HG03039 (cell line): ENCODE data around the gene PTPRG.
"Not testable (repeated sequence)": the region's sequence is repeated elsewhere in the genome, so short reads cannot be mapped to it uniquely, and the experiment has no call there.

Experiments
- ATAC-seq: cut with Tn5 transposase; IDR thresholded peaks from one replicate; pipeline ENCODE4 v1.9.1; 2021; ENCODE audit warnings: mild to moderate bottlenecking, moderate library complexity; ENCODE audit not compliant: unreplicated experiment

Gene PTPRG

GRCh38 chr3:61561374-61562041 lies at the start of gene PTPRG:
Gene PTPRG, plus strand, starts transcription at chr3:61561571. Its CDS starts 717 bp downstream, at chr3:61562288.
- ATAC-seq, result no peak

DNA sequence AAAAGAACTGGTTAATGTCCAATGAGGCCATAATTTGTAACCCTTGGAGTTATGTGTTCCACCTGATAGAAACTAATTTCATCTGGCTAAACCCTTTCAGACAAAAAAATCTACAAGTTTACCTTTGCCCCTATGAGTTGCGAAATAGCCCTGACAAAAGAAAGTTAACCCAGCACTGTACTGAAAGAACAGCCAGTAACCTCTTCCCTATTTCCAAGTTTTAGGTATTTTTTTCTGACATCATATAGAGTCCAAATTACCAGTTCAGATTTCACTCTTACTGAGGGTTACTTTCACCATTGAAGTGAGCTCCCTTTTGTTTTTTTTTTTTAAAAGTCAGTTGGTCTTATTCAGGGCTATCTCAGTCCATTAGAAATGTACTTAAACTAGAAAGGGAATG lies 42.8 kb upstream of the PTPRG start:
- ATAC-seq, result no peak

DNA sequence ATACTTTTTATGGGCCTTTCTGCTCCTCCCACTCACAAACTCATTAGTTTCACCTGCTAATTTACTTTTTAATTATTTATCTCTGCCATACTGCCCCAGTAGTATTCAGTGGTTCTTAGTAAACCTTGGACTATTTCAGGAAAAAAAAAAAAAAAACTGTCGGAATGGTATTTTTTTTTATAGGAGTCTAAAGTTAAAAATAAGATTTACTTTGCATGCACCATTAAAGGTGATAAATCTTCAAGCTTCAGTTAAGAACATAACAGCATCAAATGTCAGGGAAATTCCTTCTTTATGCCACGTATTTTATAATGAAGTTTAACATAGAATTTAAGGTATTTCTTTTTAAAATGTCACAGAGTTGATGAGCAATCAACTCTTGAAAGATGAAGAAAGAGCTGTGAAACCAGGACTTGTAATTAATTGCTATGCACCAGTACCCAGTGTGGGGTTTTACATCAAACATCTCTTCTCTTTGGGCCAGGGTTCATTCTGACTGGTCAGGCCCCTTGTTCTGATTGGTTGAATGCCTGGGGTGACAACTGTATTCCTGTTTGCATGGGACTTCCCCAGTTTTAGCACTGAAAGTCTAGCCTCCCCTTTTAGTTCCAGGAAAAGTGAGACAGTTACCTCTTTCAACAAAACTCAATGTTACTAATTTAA lies 40.3 kb upstream of the PTPRG start:
- ATAC-seq, result peak; percentile 90

DNA sequence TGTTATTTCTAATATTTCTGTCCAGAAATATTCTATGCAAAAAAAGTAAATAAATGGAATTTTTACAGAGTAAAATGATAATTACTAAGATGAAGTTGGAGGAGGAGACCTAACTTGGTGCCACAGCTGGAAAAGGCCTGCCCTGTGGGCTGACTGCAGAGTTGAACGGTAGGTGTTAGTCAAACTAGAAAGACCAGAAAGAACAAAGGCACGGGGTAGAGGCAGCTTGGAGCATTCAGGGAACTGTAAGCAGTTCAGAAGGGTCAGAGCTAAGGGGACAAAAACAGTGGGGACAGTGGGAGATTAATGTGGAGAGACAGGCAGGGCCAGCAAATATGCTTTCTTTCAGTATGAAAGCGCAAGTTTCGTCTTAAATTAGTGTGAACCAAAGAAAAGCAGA lies 39.3 kb upstream of the PTPRG start:
- no peak for ATAC-seq

GRCh38 chr3:61522626-61523025 lies 38.7 kb upstream of the PTPRG start:
- ATAC-seq, result no peak

- no peak for ATAC-seq
Observed at GRCh38 chr3:61524933-61525332, 36.4 kb upstream of the PTPRG start.

DNA sequence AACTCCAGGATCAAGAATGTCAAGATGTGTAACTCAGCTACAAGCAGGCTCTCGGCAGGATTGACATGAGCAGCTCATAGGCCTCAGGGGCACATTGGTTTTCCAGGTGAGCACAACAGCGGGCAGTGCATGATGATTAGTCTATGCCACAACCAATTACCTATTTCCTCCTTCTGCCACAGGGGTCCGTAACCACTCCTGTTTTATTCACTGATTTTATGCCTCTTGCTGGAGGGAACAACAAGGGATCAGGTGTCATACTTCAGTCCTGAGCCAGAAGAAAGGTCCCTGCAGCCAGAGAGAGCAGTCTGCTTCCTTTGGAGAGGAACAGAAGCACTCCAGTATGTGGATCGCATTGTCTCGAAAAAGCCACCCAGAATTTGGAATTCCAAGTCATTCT lies 35.1 kb upstream of the PTPRG start:
- ATAC-seq, result no peak

- no peak for ATAC-seq
Observed at GRCh38 chr3:61527011-61527410, 34.4 kb upstream of the PTPRG start.

- ATAC-seq, result no peak
Observed at GRCh38 chr3:61530355-61530754, 31.0 kb upstream of the PTPRG start.

GRCh38 chr3:61531528-61531927 lies 29.8 kb upstream of the PTPRG start:
- ATAC-seq, result no peak

GRCh38 chr3:61532739-61533500 lies 28.5 kb upstream of the PTPRG start:
- no peak for ATAC-seq

GRCh38 chr3:61535826-61536225 lies 25.5 kb upstream of the PTPRG start:
- no peak for ATAC-seq

DNA sequence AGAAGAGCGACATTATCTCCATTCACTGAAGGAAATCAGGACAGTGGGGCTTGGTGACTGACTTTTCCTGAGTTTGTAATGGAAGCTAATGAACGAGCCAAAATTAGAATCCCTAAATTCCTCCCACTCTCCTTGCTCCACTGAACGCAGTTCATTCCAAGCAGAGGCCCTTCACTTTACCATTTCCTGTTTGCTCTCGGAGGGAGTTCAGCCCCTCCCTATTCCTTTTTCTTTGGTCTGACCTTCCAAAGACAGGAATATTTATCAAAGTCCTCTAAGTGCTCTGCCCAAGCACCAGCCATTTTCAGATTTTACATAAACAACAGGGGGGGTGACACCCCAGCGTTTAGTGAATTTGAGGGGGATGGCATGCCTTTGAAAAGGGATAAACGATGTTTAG lies 24.0 kb upstream of the PTPRG start:
- ATAC-seq, result no peak

DNA sequence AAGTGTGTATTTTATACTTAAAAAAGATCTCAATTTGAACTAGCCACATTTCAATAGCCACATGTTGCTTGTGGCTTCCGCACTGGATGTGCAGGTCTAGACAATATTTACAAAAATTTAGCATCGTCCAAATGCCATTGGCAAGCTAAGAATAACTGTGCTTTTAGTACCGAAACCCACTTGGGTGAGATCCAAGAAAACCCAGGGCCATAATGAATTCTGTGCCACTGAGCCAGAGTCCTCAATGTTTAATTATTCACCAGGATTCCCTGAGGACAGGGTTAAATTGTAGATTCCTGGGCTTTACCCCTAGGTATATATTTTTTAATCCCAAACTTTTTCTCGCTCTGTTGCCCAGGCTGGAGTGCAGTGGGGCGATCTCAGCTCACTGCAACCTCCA lies 22.9 kb upstream of the PTPRG start:
- no peak for ATAC-seq

DNA sequence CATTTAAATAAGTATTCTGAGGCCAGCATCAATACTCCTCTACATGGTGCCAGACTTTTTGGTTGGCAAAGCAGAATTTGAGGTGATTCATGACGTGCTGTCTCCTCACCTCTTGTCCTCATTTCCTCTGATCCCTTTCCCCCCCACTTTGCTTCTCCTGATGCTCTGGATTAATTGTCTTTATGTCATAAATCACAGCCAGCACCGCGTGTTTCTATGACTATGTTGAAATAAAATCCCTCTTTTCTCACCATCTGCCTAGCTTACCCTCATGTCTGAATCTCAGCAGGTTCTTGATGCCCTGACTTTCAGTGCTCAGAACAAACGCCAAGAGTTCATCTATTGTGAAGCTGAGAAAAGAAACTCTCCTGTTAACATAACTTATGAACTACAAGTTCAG lies 19.7 kb upstream of the PTPRG start:
- ATAC-seq, result no peak

DNA sequence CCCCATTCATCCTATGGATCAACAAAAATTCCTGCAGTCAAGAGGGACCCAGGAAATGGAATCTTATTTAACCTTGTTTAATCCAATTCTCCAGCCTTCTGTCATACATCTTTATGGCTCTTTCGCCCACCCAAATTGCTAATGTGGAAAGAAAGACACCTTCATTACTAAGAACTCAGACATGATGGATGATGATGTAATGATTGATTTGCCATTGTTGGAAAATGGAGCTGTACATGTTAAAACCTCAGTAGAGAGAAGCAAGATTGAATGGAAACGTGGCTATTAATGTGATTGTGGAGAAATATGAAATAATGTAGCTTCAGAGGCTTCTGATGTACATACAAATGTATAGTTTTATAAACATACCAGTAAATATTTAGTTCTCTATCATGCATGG lies 15.7 kb upstream of the PTPRG start:
- ATAC-seq, result no peak

DNA sequence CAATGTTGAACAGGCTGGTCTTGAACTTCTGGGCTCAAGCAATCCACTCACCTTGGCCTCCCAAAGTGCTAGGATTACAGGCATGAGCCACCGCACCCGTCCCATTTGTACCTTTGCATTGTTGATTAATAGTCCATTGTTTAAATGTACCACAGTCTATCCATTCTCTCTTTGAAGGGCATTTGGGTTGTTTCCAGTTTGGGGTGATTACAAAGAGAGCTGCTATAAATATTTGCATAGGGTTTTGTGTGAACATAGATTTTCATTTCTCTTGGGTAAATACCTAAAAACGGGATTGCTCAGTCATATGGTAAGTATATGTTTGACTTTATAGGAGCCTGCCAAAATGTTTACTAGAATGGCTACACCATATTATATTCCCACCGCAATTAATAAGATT lies 13.7 kb upstream of the PTPRG start:
- ATAC-seq, result no peak

- not testable (repeated sequence) for ATAC-seq
Observed at GRCh38 chr3:61552704-61553103, 8.7 kb upstream of the PTPRG start.

- no peak for ATAC-seq
Observed at GRCh38 chr3:61559136-61559731, 2.1 kb upstream of the PTPRG start.

- ATAC-seq, result no peak
Observed at GRCh38 chr3:61560517-61561373, 626 bp upstream of the PTPRG start.
